GM18861 (cell line): ENCODE data around the gene HINT2.

Experiments used
- ATAC-seq: cut with Tn5 transposase; IDR thresholded peaks from one replicate; pipeline ENCODE4 v1.9.1; 2021; ENCODE audit not compliant: unreplicated experiment

Gene HINT2

DNA sequence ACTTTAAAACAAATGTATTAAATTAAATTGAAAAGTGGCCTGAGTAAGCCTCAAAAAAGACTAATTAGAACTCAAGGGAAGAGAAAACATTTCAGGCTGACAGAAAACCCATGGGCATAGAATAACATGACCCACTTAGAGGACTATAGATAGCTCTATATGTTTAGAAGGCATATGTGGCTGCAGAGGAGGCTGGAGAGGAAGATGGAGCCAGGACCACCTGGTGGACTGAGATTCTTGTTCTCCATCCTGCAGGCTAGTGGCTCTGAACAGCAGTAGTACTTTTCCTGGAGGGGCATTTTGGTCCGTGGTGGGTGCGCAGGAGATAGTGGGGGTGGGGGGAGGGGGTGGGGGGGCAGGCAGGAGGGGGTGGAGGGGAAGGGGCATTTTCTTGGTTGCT is 33.8 kb downstream of the HINT2 start:
- ATAC-seq = no peak

DNA sequence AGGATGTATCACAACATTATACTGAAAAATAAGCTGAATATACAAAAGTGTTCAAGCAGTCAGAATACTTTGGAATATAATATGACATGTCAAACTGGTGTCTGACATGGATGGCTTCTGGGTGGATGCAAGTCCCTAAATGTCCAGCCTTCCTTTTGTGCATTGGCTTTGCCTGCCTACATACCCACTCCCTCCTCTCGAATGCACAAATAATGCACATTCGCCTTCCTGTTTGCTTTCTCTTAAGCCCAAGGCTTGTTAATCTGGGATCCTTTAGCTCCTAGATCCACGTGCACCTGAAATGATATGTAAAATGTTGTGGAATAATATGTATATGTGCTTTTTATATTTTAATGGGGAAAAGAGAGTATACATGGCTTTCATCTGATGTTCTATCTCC is 36.3 kb downstream of the HINT2 start:
- no peak for ATAC-seq

DNA sequence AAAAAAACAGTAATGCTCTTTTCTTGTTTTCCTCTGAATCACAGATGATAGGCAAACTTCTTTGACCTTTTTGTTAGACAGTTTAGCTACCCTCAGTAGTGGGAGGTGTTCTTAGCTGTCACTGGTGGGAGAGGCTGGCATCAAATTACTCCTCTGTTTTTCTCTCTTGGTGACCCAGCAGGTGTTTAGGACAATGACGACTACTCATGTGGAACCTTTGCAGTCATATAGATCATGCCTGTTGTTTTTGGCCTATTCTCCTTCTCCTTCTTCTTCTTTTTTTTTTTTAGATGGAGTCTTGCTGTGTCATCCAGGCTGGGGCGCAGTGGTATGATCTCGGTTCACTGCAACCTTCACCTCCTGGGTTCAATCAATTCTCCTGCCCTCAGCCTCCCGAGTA is 38.8 kb downstream of the HINT2 start:
- no peak for ATAC-seq

DNA sequence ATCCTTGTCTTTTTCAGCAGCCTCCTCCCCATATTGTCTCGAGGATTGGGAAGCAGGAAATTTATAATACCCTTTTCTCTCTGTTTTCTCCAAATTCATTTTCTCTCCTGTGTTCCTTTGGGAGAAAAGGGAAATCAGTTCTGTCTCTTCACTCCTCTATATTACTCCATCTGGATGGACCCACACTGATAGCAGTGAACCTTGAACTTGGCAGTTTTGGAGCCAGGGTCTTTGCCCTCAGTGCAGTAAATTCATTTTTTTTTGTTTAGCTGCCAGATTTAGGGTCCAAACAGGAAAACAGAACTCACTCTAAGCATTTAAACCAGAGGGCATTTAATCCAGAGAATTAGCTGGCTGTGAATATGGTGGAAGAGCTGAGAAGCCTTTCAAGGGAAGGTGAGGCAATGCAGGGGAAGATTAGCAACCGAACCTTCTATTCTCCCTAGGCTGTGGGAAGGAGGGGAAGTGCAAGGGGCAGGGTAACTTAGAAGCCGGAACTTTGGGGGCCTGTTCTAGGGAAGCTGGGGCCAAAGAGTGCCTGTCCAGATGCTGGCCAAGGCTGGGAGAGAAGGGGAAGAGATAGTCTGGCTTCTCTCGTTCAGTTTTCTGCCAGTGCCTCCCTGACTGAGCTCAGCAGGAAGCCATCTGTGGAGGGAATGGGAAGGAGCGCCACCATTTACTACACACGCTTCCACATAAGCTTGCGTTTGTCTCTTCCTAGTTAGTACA is 39.8 kb downstream of the HINT2 start:
- no peak for ATAC-seq

DNA sequence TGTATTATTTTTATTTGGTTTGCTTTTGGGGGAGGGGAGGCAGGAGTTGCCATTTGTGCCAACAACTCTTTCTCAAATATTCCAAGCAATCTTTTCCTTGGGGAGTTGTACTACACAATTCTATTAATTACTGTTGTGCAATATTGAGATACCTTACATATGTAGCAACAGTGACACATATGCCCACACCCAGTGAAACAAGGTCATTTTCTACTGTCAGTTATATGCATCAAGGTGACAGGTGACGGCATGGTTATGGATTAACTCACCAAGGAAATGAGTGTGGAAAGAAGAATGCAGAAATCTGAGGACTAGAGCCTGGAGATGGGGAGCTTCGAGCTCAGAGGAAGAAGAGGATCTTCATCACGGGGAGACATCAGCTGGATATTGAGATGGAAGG is 42.9 kb downstream of the HINT2 start:
- no peak for ATAC-seq

DNA sequence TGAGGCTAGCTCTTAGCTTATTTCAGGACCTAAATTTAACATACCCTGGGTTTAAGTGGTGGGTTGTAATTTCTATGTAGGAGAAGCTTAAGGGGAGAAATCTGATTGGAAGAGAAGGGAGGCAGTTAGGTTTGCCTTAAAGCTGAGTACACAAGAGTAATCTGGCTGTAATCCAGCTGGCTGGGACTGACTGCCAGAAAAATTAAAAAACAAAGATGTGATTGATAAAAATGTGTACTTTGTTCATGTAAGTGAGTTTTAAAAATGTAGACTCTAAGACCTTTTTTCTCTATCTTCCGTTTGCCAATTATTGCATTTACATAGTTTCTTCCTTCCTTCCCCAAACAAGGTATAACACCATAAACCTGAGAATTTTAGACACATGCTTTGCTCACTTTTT is 43.3 kb downstream of the HINT2 start:
- ATAC-seq = no peak

DNA sequence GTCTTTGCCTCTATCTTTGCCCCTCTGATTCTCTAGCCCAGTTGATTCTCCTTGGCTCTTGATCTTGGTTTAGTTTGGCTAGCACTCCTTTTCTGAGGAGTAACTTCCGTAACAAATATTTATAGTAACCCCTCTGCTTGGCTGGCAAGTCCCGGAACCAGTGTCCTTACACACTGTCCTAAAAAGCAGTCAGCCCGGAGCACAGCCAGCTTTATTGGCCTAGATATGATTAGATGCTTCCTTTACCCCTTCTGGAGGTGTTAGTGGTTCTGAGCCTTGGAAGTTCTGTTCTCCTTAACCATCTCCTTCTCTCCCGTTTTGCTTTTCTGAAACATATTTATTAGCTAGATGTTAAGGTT is 43.8 kb downstream of the HINT2 start:
- no peak for ATAC-seq

DNA sequence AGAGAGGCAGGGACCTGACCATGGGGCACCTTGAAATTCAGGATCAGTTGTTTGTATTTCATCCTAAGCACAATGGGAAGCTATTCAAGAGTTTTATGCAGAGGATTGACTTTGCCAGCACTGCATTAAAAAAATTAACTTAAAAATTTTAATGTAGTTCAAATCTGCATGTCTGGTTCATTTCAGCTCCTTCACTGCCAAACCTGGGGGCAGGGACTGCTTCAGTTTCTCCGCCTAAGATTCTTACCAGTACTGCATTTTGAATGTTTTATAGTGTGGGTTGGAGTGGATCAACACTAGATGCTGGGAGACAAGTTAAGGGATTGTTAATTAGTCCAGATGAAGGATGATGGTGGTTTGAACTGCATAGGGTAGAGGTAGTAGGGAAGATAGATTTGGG is 45.1 kb downstream of the HINT2 start:
- ATAC-seq = no peak

DNA sequence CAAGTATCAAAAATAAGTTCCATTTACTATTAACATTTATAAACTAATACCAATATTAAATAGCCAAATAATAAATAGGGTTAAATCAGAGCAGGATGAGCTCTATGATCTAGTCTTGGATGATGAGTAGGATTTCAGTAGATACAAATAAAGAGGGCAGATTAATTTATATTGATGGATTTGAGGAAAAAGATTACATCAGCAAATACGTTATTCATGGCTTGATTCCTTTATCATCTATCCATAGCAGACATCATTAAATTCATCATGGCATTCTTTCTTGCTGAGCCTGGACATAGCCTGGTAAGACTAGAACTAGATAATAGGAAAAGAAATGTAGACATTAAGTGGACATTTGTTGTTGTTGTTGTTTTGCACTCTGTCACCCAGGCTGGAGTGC is 47.4 kb downstream of the HINT2 start:
- no peak for ATAC-seq

DNA sequence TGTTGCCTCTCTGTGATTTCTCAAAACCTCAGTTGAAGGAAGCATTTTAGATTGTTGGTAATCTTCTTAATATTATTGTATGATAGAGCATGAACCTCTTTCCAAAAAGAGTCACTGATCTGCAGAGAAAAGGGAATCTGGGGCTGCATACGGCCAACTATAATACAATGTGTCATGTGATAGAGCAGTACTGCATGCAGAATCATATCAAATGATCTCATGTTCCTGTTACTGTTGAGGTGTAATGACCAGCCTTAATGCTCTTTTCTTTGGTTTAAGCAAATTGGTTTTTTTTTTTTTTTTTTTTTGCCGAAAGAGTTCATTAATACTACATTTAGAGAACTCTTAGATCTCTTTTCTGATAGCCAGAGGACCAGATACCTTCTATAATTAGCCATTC is 47.8 kb downstream of the HINT2 start:
- no peak for ATAC-seq

DNA sequence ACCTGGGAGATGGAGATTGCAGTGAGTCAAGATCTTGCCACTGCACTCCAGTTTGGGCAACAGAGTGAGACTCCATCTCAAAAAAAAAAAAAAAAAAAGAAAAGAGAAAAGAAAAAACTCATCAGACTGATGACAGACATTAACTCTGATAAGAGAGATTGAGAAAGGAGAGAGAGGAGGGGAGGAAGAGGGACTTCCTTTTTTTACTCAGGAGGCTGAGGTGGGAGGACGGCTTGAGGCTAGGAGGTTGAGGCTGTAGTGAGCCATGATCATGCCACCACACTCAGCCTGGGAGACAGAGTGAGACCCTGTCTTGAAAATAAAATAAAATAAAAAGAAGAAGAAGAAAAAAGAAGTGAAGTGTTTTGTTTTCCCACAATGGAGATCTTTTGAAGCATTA is 51.0 kb downstream of the HINT2 start:
- no peak for ATAC-seq

DNA sequence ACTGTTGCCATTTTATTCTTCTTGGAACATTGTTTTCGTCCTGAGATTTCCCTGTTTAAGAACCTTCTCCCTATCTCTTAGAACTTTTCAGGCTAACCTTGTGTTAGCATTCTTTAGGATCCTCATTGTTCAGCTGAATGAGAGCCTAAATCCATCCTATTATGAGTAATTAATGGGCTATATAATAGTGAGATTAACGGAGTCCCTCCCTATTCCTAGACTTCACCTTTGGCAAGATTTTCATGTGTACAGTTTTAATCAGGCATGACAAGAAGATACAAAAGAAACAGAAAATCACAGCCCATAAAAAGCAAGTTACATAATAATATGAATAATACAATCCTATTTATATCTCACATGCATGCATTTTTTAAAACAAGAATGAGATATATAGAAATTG is 51.7 kb downstream of the HINT2 start:
- no peak for ATAC-seq
